HG03097 (cell line): ENCODE data around the gene ACAN.

Source experiments
- ATAC-seq: cut with Tn5 transposase; IDR thresholded peaks from one replicate; pipeline ENCODE4 v1.9.1; 2021; ENCODE audit not compliant: unreplicated experiment, low FRiP score

Gene ACAN

DNA sequence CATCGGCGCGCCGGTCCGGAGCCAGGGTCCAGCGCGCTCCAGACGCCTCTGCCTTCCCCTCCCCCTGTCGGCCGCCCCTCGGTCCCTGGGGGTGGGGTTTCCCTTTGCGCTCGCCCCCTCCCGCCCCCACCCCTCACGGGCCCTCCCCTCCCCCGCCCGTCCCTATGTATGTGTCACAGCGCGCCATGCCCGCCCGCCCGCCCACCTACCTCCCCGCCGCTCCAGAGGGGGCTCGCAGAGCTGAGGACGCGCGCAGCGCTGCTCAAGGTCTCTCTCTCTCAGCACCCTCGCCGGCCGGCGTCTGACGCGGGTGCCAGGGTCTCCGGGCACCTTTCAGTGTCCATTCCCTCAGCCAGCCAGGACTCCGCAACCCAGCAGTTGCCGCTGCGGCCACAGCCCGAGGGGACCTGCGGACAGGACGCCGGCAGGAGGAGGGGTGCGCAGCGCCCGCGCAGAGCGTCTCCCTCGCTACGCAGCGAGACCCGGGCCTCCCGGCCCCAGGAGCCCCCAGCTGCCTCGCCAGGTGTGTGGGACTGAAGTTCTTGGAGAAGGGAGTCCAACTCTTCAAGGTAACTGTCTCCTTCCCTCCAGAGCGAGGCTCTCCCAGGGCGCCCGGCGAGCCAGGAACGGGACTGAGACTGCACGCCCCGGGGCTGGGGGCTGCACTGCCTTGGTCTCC, at the start of gene ACAN:
ACAN (plus strand) TSS at position 196 of the 679 bp plus-strand sequence. CDS start 32,771 bp downstream, outside the sequence.
- no peak for ATAC-seq

DNA sequence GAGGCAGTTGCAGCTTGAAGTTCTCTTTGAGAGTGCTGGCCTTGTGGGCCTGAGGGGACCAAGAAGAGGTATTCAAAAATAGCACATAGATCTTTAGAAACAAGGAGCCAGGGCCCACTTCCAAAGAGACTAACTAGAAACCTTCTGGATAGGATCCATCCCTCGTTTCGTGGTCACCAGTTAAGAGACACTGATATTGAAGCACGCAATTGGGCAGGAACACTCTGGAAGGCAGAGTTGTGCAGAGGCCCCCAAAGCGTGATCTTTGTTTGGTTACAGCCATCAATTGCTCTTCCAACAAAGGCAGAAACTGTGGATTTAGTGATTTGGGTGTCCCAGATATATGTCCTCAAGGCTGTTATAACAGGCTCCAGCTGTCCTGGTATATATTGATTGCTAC, 46.7 kb upstream of the ACAN start:
- no peak for ATAC-seq

DNA sequence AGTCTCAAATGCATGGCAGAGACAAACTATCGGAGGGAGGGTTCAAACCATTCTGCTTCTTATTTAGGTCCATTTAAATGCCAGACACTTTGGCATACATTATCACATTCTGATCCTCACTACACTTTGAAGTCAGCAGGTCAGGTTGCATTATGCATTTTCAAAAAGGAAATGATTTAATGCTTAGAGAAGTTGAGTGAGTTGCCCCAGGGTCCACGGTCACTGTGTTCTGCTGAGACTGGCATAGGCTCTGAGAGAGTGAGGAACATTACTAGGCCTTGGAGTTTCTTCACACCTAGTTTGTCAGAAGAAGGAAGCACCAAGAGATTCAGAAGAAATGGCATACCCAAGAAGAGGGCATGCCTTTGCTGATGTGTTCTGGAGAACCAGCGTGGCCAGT, 46.3 kb upstream of the ACAN start:
- no peak for ATAC-seq

DNA sequence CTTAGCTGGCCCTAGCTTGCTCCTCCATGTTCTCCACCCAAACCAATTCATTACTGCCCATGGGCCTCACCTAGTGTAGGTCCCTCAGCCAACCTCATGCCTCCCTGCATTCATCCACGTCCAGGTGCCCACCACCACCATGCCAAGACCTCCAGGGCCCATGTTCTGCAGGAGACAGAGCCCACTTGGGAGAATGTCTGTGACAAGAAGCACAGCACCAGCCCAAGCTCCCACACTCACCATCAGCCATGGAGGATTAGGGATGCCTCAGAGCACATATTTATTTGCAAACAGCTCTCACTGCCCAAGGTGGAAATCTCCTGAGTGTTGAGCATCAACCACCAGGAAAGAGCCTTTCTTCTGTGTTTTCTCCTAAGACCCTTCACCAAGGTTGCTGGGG, 43.4 kb upstream of the ACAN start:
- no peak for ATAC-seq

DNA sequence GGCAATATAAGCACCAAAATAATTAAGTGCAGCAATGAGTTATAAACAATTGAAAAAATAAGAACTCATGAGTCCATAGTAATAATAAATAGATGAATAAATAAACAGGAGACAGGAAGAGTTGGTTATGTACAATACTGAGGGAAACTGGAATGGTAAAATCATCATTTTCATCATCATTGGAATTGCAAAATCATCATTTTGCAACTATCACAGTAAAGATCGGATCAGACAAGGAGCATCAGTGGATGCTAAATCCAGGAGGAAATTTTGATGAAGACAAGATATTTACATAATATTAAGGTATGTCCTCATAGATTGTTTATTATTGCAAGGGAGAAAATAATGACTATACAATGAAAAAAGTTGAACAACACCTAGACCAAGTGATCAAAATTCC, 38.8 kb upstream of the ACAN start:
- no peak for ATAC-seq

DNA sequence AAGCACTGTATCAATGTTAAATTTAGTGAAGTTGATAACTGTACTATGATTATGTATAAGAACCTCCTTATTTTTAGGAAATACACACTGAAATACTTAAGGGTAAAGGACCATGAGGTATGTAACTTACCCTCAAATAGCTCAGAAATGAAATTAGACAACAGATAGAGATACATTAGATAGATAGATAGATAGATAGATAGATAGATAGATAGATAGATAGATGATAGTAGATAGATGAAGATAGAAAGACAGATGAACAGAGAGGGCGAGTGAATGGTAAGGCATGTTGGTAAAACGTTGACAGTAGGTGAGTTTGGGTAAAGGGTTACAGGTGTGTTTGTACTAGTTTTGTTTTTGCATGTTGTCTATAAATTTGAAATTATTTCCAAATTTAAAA, 38.0 kb upstream of the ACAN start:
- ATAC-seq = no peak

DNA sequence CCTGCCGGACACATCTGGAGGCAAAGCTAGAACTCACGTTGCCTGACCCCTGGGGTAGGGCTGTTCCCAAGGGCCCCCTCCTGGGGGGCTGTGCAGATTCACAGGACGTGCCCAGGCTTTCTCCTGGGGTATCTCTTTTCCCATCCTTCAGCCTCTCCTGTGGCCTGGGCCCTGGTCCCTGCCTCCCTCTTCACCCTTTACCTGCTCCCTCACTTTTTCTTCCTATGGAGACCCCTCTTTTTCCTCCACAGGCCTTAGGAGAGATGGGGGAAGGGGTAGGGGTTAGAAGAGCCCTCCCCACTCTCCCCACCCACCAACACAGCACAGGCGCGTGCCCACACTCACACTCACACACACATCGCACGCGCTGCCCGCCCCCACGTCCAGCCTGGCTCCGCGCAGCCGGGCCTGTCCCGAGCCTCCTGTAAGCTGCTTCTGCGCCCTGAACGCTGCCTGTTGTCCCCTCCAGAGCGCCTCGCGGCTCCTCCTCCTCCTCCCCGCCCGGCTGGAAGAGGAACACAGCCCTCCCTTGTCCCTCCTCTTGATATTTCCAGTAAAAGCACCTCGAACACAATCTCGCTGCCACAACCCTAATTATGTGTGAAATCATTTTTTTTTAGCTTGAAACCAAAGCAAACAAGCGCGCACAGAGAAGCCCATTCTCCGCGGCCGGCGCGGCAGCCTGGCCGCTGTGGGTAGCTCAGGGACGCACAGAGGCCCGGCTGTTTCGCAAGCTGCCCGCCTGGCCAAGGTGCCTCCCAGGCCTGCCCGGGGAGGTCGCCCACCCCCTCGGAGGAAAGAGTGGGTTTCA, 33.9 kb upstream of the ACAN start:
- ATAC-seq = no peak

DNA sequence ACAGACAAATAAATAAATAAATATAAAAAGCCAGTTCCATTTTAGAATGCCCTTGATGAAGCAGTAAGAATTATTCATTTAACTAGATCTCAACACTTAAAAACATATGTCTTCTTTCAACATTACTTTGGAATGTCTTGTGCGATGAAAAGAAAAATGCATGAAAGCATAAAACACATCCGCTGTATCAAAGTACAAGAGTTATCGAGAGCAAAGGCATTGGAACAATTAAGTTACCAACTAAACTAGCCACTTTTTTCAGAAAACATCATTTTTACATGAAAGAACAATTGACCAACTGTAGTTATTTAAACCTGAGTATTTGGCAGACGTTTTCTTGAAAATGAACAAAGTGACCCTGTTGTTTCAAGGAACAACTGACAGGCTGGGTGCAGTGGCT, 27.5 kb upstream of the ACAN start:
- ATAC-seq = no peak

DNA sequence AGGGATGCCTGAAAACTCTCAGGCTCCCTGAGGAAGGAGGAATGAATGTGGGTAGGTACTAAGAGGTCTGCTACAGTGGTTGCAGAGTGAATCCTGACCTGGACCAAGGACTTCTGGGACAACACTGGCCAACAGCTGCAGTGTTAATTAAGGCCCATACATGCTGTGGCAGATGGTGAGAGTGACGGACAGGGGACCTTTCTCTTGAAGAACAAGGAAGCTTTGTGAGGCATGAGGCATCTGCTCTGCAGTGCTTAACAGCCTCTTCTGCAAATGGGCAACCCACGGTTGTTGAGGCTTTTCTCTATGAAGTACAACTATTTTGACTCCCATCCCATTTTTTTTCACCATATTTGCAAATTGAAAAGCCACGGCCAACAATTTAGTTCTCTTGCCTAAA, 26.6 kb upstream of the ACAN start:
- no peak for ATAC-seq

DNA sequence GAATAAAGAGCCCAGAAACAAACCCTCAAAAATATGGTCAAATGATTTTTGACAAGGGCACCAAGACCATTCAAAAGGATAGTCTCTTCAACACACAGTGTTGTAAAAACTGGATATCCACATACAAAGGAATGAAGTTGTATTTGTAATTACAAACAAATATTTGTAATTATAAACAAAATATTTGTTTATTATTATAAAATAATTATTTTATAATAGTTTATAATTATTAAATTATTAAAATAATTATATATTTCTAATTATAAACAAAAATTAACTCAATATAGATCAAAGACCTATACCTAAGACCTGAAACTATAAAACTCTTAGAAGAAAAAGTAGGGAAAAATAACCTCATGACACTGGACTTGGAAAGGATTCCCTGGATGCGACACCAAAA, 23.3 kb upstream of the ACAN start:
- no peak for ATAC-seq

DNA sequence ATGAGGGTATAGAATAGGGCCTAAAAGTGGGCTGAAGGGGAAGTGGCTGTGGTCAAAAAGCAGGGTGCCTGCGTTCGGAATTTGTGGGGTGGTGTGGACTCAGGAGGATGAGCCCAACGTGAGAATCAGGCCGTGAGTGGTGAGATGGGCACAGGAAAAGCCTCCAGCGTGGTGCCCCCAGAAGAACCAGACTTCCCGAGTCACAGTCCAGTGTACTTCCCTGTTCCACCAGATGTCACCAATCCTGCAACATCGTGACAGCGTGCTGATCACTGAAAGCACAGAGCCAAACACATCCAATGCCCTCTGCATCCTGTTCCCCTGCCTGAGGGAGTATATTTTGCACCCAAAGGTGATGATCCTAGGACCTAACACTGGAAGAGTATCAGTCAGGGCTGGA, 20.8 kb upstream of the ACAN start:
- no peak for ATAC-seq

DNA sequence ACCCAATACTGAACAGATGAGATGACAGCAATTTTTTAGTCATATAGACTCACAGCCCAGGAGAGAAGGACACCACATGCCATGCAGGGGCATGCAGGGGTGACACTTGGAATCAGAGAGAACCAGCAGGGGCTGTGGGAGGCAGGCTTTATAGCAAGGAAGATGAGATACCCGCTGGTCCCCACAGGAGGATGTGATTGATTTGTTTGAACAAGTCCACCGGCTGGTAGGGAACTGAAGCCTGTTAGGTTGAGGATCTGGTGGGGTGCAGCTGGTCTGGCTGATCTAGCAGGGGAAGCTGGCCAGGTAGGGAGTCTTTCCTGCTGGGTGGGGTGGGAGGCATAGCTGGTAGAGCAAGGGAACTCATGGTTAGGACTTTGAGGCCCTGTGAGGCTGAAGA, 18.0 kb upstream of the ACAN start:
- ATAC-seq = no peak

DNA sequence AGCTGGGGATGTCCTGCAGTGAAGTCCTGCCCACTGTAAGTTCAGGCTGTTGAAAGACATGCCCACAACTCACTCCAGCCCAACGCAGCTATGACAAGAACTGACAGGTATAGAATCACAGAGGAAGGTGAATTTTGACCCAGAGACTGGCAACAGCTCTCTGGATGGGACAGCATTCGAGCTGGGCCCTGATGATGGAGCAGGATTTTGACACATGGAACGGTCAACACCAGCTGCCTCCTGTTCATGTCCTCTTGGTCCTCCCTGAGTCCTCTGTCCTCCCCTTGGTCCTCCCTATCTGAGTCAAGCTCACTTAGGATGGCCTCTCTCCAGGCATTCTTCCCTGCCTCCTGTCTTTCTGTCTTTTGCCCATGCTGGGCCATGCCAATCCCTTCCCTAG, 15.2 kb upstream of the ACAN start:
- no peak for ATAC-seq

DNA sequence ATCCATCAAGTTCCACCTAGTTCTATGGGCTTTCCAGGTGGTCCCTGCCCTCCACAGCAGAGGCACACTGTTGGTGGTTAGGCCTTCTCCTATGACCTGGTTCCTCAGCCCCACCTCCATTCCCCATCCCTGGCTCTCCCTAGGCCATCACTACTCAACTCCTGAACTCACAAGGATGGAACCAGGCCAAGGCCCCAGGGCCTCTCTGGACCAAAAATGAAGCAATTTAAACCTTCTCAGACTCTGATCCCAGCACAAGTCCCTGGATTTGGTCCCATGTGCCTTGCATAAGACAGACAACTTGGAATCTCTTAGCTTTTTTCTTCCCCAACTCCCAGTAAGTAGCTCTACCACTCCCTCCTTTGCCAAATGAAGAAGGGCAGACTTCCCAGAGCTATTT, 14.4 kb upstream of the ACAN start:
- no peak for ATAC-seq

DNA sequence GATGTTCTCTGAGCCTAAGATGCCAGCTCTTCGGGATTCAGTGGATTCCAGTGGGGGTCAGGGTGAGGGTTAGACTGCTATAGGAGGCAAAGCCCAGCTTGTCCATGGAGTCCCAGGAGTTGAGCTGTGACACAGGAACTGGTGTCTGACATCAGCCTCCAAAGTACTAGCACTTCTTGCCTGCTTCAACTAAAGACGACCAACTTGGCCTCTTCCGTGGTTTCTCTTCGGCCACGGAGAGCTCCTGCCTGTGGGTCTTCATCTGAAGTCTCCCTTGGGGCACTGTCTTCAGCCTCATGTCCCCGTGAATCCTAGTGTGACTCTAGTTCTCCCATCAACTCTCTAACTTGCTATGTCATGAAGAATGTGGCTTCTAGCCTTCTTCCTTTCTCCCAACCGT, 12.8 kb upstream of the ACAN start:
- ATAC-seq = no peak

DNA sequence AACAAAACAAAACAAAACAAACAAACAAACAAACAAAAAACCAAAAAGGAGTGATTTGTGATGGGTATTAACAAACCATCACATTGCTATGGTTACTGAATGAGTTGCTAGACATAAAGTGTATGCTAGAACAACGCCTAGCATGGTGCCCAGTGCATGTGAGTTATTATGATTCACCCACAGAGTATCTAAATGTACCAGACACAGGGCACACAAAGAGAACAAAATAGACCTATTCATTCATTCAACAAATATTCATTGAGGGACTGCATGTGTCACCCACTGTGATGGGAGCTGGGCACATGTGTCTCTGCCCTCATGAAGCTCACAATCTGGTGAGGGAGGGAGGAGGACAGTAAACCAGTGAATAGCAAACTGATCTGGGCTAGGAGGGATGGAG, 11.6 kb upstream of the ACAN start:
- ATAC-seq = no peak

DNA sequence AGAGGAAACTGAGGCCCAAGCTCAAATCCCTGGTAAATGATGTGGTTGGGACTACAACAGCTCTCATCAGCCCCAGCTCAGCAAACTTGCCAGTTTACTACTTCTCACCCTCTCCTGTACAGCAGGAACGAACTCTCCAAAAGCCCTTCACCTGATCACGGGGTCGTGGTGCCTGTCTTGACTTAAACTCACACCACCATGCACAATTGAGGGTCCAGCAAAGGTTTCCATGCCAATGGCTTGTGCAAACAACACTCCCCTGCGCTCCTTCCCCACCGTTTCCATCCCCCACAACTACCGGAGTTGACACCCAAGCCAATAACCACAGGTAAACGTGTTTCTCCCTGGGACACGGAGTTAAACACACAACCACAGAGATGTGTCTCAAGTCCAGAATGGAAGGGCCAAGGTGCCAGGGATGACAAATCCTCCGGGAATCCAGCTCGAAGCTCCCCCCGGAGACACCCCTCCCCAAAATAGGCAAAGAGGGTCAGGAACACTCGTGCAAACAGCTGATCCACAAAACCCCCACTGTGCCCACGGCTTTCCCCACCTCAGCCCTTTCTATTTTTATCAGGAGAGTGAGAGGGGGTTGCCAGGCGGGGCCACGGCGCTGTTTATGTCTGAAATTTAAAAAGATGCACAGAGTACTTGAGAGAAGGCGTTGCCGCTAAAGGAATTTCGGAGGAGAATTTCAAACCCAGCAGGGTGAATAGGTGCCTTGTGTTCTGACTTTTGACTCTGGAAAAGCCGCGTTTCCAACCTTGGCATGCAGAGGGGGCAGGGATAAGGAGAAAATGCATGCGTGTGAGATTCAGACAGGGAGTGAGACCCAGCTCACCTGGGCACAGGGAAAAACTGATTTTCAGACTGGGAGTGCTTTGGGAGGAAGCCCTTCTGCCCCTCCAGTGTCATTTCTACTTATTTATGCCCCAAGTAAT, 10.6 kb upstream of the ACAN start:
- no peak for ATAC-seq

DNA sequence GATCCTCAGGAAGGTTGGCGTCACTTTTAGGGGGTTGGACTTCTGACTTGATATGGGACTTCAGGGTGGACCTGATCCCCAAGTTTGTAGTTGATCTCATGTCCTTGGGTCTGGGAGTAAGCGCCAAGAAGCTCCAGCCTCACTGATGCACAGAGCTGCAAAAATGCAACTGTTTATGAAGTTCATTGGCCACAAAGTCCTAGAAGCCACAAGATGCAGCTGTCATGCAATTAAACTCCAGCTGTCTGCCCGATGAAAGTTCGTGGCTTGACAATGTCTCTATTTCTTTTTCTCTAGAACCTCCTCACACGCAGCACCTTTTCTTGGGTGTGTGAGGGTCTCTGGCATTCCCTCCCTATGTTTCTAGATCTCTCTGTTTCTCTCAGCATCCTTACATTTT, 9.2 kb upstream of the ACAN start:
- no peak for ATAC-seq

DNA sequence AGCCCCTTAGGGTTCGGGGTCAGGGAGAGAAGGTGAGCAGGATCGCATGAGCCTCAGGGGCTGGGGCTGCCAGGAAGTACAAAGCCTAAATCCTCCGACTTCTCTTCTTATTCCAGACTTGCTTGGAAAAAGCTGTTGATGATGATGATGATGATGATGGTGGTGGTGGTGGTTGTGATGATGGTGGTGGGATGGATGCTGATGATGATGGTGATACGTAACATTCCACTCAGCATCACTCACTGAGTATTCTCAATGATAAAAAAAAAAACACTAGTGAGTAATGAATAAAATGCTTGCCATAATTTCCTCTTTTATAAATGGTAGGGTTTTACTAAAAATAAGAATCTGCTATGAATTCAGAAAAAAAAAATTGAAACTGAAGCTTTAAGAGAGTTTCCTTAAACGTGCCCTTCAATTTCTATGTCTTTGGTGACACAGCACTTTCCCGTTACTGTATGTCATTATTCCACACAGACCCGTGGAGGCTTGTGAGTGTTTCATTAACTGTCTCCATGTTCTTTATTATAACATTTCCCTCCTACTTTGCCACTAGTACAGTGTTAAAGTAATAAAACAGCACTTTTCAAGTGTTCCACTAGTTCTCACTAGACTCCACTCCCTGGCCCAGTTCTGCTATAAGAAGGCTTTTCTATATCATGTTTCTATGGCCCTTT, 5.4 kb upstream of the ACAN start:
- no peak for ATAC-seq

DNA sequence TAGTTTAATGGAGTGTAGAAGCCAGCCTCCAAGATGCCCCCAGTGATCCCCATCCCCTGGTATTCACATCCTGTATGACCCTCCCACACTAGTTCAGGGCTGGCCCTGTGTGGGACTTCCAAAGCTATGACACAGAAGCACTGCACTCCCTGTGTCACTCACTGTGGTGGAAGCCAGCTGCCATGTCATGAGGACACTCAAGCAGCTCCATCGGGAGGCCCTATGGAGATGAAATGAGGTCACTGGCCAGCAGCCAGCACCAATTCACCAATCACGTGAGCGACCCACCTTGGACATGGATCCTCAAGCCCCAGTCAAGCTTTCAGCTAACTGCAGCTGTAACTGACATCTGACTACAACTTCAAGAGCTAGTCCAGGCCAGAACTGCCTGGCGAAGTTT, 3.9 kb upstream of the ACAN start:
- ATAC-seq = no peak

DNA sequence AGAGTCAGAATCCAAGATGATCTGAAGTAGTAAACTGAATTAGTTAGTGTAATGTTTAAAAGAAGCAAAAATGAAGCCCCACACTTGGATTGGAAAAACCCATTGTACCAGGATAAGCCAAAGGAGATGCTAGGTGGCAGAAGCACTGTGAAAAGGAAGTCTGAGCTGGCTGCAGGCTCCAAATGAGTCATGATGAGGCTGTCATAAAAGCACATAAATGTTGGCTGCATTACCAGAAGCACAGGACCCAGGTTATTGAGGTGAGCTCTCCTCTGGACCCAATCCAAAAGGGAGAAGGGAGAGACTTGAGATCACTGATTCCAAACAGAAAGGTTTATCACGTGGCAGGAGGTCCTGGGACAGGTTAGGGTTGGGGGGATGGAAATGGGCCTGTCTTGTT, 3.2 kb upstream of the ACAN start:
- no peak for ATAC-seq
